Uterus (tissue), 2 donors: Measurements from ENCODE around the gene ZNF341.

Experiments
- CTCF ChIP-seq, 4 experiments: fragments of 200-600 bp in 2 of 4; fragments of 450-650 bp in 2 of 4; sonication (generic) in 2 of 4; IDR thresholded peaks; one replicate each; pipeline ENCODE4 v1.5.1; 2016 to 2019; ENCODE audit warnings: antibody characterized with exemption in 4 of 4, mild to moderate bottlenecking in 2 of 4, moderate library complexity in 1 of 4
- POLR2A ChIP-seq, 2 donors: fragments of 450-650 bp; IDR thresholded peaks; one replicate each; pipeline ENCODE4 v1.6.1; 2016; ENCODE audit warnings: antibody characterized with exemption in 2 of 2, mild to moderate bottlenecking in 1 of 2, moderate library complexity in 1 of 2

DNA sequence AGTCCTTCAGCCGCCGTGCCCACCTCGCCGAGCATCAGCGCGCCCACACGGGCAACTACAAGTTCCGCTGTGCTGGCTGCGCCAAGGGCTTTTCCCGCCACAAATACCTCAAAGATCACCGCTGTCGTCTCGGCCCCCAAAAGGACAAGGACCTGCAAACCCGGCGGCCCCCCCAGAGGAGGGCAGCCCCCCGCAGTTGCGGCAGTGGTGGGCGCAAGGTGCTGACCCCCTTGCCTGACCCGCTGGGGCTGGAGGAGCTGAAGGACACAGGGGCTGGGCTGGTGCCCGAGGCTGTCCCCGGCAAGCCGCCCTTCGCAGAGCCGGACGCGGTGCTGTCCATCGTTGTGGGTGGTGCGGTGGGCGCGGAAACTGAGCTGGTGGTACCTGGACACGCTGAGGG is 59.2 kb downstream of the ZNF341 start:
- no peak for TF ChIP-seq POLR2A (IDR thresholded peaks at IDR 0.05)
- no peak for TF ChIP-seq CTCF (IDR thresholded peaks at IDR 0.05)
